ENCODE measurements around the gene UBE3C. TPM values are rescaled to one million over a fixed set of nuclear protein-coding genes. Genes with fewer than 3 reads are reported as not detected.

The UBE3C gene
- polyA plus RNA-seq, 1 donor (not counting 4 experiments of a cell fraction or from before 2014, with no cell fraction given), result 89.3 TPM

DNA sequence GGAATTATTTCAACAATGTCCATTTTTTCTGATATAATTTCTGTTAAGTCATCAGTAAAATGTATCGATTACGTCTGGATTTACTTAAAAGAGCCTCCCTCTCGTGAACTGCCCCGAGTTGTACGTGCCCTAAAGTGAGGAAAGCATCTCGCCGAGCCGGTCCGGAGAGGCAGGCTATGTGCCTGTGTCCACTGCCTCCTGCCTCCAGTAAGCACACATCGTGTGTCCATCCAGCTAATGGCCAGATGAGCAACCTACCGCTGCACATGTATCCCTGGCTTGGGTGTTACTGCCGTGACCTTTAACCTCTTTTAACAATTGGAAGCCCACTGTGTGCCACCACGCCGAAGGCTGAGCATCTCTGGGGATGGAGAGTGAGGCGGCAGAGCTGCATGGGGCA is 174.9 kb downstream of the UBE3C start:
- H3K4me1 ChIP-seq (ENCODE audit: control insufficient read depth, extremely low read depth, insufficient read depth, low read length), result peaks cover 34% of the 10 kb centered on the region
- H3K27me3 ChIP-seq (ENCODE audit: control insufficient read depth, extremely low read depth, insufficient read depth, low read length), result no peaks in the 10 kb centered on the region
- no peaks in the 10 kb centered on the region for H4K20me1 ChIP-seq (ENCODE audit: control insufficient read depth, extremely low read depth, insufficient read depth, low read length)
- H3K79me2 ChIP-seq (ENCODE audit: control insufficient read depth, insufficient read depth, low read length), result no peaks in the 10 kb centered on the region
- H3K9me3 ChIP-seq (ENCODE audit: control insufficient read depth, low read depth, low read length), result no peaks in the 10 kb centered on the region
- no peak overlapping the region for H3K9ac ChIP-seq (ENCODE audit: control insufficient read depth, extremely low read depth, insufficient read depth, low read length)
- H3K36me3 ChIP-seq (ENCODE audit: control insufficient read depth in 2 of 2, extremely low read depth in 1 of 2, insufficient read depth in 2 of 2, low read length in 2 of 2), result no peaks in the 10 kb centered on the region
- H2AFZ ChIP-seq (ENCODE audit: control insufficient read depth, low read length), result no peak overlapping the region
- dilution Hi-C loops (cut with MboI; ENCODE audit: extremely low pct_ligation_motif_present, low sequenced_read_pairs), result no loop called here
- H3K27ac ChIP-seq (ENCODE audit: control insufficient read depth, insufficient read depth, low read length), result no peak overlapping the region
- no peak overlapping the region for H3K4me2 ChIP-seq (ENCODE audit: control insufficient read depth, extremely low read depth, insufficient read depth, low read depth, low read length)
- H3K9me1 ChIP-seq (ENCODE audit: control insufficient read depth, extremely low read depth, insufficient read depth, low read length), result no peaks in the 10 kb centered on the region
- DNase-seq (ENCODE audit: low read depth, low spot score) (no peak), FAIRE-seq (no peak)
- no peak for TF ChIP-seq EZH2 (IDR thresholded peaks at IDR 0.05; ENCODE audit: low read length)
- TF ChIP-seq, protein P1, sequence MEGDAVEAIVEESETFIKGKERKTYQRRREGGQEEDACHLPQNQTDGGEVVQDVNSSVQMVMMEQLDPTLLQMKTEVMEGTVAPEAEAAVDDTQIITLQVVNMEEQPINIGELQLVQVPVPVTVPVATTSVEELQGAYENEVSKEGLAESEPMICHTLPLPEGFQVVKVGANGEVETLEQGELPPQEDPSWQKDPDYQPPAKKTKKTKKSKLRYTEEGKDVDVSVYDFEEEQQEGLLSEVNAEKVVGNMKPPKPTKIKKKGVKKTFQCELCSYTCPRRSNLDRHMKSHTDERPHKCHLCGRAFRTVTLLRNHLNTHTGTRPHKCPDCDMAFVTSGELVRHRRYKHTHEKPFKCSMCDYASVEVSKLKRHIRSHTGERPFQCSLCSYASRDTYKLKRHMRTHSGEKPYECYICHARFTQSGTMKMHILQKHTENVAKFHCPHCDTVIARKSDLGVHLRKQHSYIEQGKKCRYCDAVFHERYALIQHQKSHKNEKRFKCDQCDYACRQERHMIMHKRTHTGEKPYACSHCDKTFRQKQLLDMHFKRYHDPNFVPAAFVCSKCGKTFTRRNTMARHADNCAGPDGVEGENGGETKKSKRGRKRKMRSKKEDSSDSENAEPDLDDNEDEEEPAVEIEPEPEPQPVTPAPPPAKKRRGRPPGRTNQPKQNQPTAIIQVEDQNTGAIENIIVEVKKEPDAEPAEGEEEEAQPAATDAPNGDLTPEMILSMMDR (optimal IDR thresholded peaks at IDR 0.05 in 1 of 3, IDR thresholded peaks at IDR 0.05 in 1 of 3, conservative IDR thresholded peaks at IDR 0.05 in 1 of 3; ENCODE audit: extremely low read depth in 1 of 3, insufficient read depth in 2 of 3, low read length in 3 of 3), result no peak
- no peak overlapping the region for H3K4me3 ChIP-seq (ENCODE audit: control insufficient read depth in 2 of 3, extremely low read depth in 1 of 3, insufficient read depth in 2 of 3, low read depth in 1 of 3, low read length in 3 of 3)

DNA sequence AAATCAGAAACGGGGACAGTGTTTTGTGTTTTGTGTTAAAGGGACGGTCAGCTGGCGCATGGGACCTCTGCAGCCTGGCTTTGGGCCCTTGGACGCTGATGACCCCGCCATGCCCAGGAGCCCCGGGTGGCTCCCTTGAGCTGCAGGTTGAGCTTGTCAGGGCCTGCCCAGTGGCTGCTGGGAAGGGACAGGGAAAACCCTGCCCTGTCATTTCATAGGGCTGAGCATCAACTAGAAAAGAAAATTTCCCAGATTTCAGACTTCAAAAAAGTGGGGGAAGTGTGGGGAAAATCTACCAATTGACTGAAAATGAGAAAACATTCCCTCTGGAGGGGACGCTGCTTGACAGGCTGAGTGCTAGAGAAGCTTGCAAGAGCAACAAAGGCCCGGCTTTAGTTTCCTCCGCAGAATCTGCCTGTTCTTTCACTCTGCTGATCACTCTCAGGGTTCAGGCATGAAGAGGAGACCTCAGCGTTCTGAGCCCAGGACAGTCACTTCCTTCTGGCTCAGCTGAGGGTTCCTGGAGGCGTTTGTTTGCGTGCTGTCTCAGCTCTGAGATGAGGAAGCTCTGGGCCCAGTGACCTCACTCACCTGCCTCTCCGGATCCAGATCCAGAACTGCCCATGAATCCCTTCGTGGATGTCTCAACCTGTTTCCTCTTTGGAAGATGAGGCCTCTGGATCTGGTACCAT is 179.4 kb downstream of the UBE3C start:
- H3K9me1 ChIP-seq (ENCODE audit: control insufficient read depth, extremely low read depth, insufficient read depth, low read length), result no peaks in the 10 kb centered on the region
- DNase-seq (ENCODE audit: low read depth, low spot score) (no peak), FAIRE-seq (peak; percentile 86)
- no peaks in the 10 kb centered on the region for H4K20me1 ChIP-seq (ENCODE audit: control insufficient read depth, extremely low read depth, insufficient read depth, low read length)
- peak overlapping the region in 2 of 3 experiments; percentile 34 to 40 for H3K4me3 ChIP-seq (ENCODE audit: control insufficient read depth in 2 of 3, extremely low read depth in 1 of 3, insufficient read depth in 2 of 3, low read depth in 1 of 3, low read length in 3 of 3)
- peaks cover 15% of the 10 kb centered on the region for H3K4me1 ChIP-seq (ENCODE audit: control insufficient read depth, extremely low read depth, insufficient read depth, low read length)
- no peaks in the 10 kb centered on the region for H3K27me3 ChIP-seq (ENCODE audit: control insufficient read depth, extremely low read depth, insufficient read depth, low read length)
- dilution Hi-C loops (cut with MboI; ENCODE audit: extremely low pct_ligation_motif_present, low sequenced_read_pairs), result no loop called here
- H3K9ac ChIP-seq (ENCODE audit: control insufficient read depth, extremely low read depth, insufficient read depth, low read length), result peak overlapping the region; percentile 72
- no peaks in the 10 kb centered on the region for H3K9me3 ChIP-seq (ENCODE audit: control insufficient read depth, low read depth, low read length)
- H3K79me2 ChIP-seq (ENCODE audit: control insufficient read depth, insufficient read depth, low read length), result no peaks in the 10 kb centered on the region
- peak overlapping the region; percentile 67 for H2AFZ ChIP-seq (ENCODE audit: control insufficient read depth, low read length)
- TF ChIP-seq EZH2 (IDR thresholded peaks at IDR 0.05; ENCODE audit: low read length), result no peak
- TF ChIP-seq, protein P1 (optimal IDR thresholded peaks at IDR 0.05 in 1 of 3, IDR thresholded peaks at IDR 0.05 in 1 of 3, conservative IDR thresholded peaks at IDR 0.05 in 1 of 3; ENCODE audit: extremely low read depth in 1 of 3, insufficient read depth in 2 of 3, low read length in 3 of 3), result no peak
- peak overlapping the region; percentile 73 for H3K4me2 ChIP-seq (ENCODE audit: control insufficient read depth, extremely low read depth, insufficient read depth, low read depth, low read length)
- H3K27ac ChIP-seq (ENCODE audit: control insufficient read depth, insufficient read depth, low read length), result peak overlapping the region; percentile 87
- H3K36me3 ChIP-seq (ENCODE audit: control insufficient read depth in 2 of 2, extremely low read depth in 1 of 2, insufficient read depth in 2 of 2, low read length in 2 of 2), result no peaks in the 10 kb centered on the region

Small RNA genes lying within 50 kb of the gene (small RNA-seq; reads per million reads assigned to genes)
- 0 reads per million in 3 experiments for gene AC004975.1 (ENCODE audit: insufficient read length in 3 of 3, low read depth in 3 of 3, low replicate concordance in 1 of 3)

Other genes with a start within 250 kb of the UBE3C start
- gene LMBR1, start 245.7 kb upstream of the UBE3C start, polyA plus RNA-seq, result 18.5 to 30.2 TPM (median 29.9 TPM) in 3 replicates
- 9.9 to 17.1 TPM (median 13.0 TPM) in 3 replicates for gene NOM1, start 189.2 kb upstream of the UBE3C start, polyA plus RNA-seq
- gene MNX1, start 128.3 kb upstream of the UBE3C start, polyA plus RNA-seq, result 0.02 TPM in 1 of 3 replicates, not detected in the others
- 76.8 to 163 TPM (median 152 TPM) in 3 replicates for gene DNAJB6, start 198.1 kb downstream of the UBE3C start, polyA plus RNA-seq